Stimulated activated CD4-positive, alpha-beta T cell treated with anti-CD3 and anti-CD28 coated beads, Interleukin-1b, Interleukin-23, amount 100 ng/mL, for 1 hour (primary cell): ENCODE measurements around the gene KIAA1549.

ENCODE experiments used
- DNase-seq, 2 donors: peaks; one replicate each; pipeline ENCODE4 v3.0.0-alpha.2; 2020; ENCODE audit warnings: low read depth in 2 of 2

Gene KIAA1549

DNA sequence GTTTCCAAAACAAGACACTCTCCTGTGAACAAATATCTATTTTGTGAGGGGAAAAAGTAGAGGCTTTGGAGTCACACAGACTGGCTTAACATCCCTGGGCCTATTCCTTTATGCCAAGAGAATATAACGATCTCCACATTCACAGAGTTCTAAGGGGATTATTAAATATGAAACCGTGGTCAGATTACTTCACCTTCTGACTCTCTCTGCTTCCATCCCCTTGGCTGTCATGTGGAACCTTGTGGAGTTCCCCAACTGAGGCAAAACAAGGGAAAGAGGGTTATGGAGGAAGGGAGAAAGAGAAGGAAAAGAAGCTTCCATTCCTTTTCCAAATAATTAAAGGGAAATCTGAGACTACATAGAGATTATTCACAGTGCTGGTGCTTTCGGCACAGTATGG, 127.7 kb downstream of the KIAA1549 start:
- DNase-seq, result no peak

- DNase-seq, result no peak
Measured at GRCh38 chr7:138852469-138852868, 128.7 kb downstream of the KIAA1549 start.

DNA sequence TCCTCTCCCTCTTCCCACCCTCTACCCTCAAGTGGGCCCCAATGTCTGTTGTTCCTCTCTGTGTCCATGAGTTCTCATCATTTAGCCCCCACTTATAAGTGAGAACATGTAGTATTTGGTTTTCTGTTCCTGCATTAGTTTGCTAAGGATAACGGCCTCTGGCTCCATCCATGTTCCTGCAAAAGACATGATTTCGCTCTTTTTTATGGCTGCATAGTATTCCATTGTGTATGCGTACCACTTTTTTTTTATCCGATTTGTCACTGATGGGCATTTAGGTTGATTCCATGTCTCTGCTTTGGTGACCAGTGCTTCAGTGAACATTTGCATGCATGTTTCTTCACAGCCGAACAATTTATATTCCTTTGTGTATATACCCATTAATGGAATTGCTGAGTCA, 131.5 kb downstream of the KIAA1549 start:
- DNase-seq, result no peak

- DNase-seq, result no peak
Measured at GRCh38 chr7:138848056-138848980, 132.9 kb downstream of the KIAA1549 start.

GRCh38 chr7:138845711-138846110, 135.5 kb downstream of the KIAA1549 start:
- DNase-seq, result no peak

- DNase-seq, result no peak
Measured at GRCh38 chr7:138843632-138844580, 137.3 kb downstream of the KIAA1549 start.

DNA sequence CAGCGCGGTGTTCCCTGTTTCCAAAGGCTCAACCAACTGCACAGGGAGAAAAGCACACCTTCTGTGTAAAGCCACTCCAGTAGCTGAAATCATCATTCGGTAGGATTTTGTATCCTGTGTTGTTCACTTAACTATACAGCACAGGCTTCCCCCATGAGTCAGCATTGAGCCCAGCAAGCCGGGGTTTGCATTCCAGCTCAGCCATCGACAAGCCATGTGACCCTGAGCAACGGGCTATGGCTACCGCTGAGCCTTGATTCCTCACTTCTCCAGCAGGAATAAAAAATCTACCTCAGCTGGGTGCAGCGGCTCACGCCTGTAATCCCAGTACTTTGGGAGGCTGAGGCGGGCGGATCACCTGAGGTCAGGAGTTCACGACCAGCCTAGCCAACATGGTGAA, 139.1 kb downstream of the KIAA1549 start:
- DNase-seq, result no peak

- no peak for DNase-seq
Measured at GRCh38 chr7:138838166-138838565, 143.0 kb downstream of the KIAA1549 start.

DNA sequence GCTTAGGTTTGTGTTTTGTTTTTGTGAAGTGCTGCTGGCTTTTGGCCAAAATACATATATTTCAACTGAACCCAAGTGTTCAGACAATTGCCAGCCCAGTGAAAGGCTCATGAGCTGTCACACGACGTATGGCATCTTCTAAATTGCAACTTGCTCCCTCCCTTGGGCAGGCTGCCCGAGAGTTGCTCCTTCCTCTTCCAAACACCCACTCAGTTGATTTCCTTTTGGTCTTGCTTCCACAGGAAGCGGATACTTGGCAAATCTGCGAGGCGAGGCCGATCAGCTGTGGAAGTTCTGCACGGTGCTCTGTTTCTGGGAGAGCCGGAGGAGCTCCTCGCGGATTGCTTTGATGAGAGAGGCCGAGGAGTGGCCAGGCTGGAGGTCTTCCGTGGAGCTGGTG, 143.6 kb downstream of the KIAA1549 start:
- no peak for DNase-seq

GRCh38 chr7:138835087-138835486, 146.1 kb downstream of the KIAA1549 start:
- no peak for DNase-seq

- no peak for DNase-seq
Measured at GRCh38 chr7:138834583-138834982, 146.6 kb downstream of the KIAA1549 start.

- DNase-seq, result no peak
Measured at GRCh38 chr7:138833596-138833995, 147.6 kb downstream of the KIAA1549 start.

GRCh38 chr7:138832966-138833365, 148.2 kb downstream of the KIAA1549 start:
- no peak for DNase-seq

DNA sequence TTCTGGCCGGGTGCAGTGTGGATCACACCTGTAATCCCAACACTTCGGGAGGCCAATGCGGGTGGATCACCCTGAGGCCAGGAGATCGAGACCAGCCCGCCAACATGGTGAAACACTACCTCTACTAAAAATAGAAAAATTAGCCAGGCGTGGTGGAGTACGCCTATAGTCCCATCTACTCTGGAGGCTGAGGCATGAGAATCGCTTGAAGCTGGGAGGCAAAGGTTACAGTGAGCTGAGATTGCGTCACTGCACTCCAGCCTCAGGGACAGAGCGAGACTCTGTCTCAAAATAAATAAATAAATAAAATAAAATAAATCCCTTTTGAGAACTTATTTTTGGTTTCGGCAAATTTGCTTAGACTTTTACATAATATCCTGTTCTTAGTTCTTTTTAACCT, 151.9 kb downstream of the KIAA1549 start:
- no peak for DNase-seq

- no peak for DNase-seq
Measured at GRCh38 chr7:138828302-138828701, 152.9 kb downstream of the KIAA1549 start.

DNA sequence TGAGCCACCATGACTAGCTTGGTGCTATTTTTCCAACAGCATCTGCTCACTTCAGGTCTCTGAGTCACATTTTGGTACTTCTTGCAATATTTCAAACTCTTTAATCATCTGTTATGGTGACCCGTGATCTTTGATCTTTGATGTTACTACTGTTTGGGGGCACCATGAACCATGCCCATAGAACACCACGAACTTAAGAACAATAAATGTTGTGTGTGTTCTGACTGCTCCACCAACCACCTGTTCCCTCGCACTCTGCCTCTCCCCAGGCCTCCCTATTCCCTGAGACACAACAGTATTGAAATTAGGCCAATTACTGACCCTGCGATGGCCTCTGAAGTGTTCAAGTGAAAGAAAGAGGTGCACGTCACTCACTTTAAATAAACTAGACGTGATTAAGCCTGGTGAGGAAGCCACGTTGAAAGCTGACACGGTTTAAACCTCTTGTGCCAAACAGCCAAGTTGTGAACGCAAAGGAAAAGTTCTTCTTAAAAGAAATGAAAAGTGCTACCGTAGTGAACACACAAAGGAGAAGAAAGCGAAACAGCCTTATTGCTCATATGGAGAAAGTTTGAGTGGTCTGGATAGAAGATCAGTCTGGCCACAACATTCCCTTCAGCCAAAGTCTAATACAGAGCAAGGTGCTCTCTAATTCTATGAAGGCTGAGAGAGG, 156.0 kb downstream of the KIAA1549 start:
- DNase-seq, result no peak

DNA sequence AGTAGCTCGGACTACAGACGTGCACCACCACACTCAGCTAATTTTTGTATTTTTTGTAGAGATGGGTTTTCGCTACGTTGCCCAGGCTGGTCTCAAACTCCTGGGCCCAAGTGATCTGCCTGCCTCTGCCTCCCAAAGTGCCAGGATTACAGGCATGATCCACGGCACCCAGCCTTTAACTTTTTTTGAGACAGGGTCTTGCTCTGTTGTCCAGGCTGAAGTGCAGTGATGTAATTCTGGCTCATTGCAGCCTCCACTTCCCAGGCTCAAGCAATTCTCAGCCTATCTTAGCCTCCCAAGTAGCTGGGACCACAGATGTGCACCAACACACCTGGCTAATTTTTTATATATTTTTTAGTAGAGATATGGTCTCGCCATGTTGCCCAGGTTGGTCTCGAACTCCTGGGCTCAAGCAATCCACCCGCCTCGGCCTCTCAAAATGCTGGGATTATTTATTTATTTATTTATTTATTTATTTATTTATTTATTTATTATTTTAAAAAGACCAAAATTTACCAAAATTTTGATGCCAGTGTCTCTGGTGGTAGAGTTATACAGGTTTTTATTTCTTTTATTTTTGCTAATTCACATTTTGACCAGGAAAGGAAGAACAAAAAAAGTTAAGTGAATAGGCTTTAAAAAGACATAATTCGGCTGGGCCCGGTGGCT, 158.2 kb downstream of the KIAA1549 start:
- DNase-seq, result no peak

DNA sequence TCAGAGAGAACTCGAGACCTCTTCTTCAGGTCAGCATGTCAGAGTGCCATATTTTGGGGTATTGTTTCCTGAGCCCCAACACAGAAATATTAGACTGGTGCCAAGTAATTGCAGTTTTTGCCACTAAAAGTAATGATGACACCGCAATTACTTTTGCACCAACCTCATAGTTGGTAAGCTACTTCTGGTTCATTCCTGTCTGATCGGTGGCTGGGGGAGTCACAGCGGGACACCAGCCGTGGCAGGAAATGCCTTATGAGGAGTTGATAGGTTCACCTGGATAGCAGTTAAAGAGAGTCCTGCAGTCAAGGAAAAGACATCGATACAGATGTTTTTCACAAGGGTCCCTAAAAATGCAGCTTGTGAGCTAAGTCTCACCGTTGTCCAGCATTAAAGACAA, 159.3 kb downstream of the KIAA1549 start:
- no peak for DNase-seq

- no peak for DNase-seq
Measured at GRCh38 chr7:138819625-138820024, 161.6 kb downstream of the KIAA1549 start.

GRCh38 chr7:138816650-138817049, 164.5 kb downstream of the KIAA1549 start:
- DNase-seq, result no peak

GRCh38 chr7:138814816-138815332, 166.3 kb downstream of the KIAA1549 start:
- no peak for DNase-seq
